Psoas muscle (tissue), 8 donors: ENCODE results near the gene OR10R2. TPM values are rescaled to one million over a fixed set of nuclear protein-coding genes. Genes with fewer than 3 reads are reported as not detected.

ENCODE experiments used
- ATAC-seq, 4 donors: fragments of 200-7000 bp; cut with Tn5 transposase; one replicate each; pipeline ENCODE4 v1.9.1; 2020; ENCODE audit warnings: moderate library complexity in 3 of 4, mild to moderate bottlenecking in 2 of 4
- DNase-seq, 2 donors: peaks; one replicate each; pipeline ENCODE4 v3.0.0-alpha.2; 2020
- H3K27ac ChIP-seq: fragments of 200-600 bp; one replicate; pipeline ENCODE4 v1.8.0; 2022
- H3K27me3 ChIP-seq, 3 donors: fragments of 200-600 bp in 1 of 3; one replicate each; pipeline versions ENCODE4 v1.6.1 to v1.8.0; 2013 to 2022; ENCODE audit warnings: low read length in 2 of 3, mild to moderate bottlenecking in 2 of 3, moderate library complexity in 1 of 3; ENCODE audit not compliant: insufficient read depth in 3 of 3
- H3K36me3 ChIP-seq, 2 donors: fragments of 200-600 bp in 1 of 2; one replicate each; pipeline versions ENCODE4 v1.6.1 to v1.8.0; 2013 to 2022; ENCODE audit warnings: low read depth in 1 of 2, mild to moderate bottlenecking in 1 of 2, moderate library complexity in 1 of 2; ENCODE audit not compliant: insufficient read depth in 1 of 2
- H3K4me1 ChIP-seq: fragments of 200-600 bp; one replicate; pipeline ENCODE4 v1.8.0; 2022
- H3K4me3 ChIP-seq: fragments of 200-600 bp; one replicate; pipeline ENCODE4 v1.8.0; 2022; ENCODE audit warnings: mild to moderate bottlenecking
- H3K9me3 ChIP-seq: fragments of 200-600 bp; one replicate; pipeline ENCODE4 v1.8.0; 2022
- CTCF ChIP-seq: fragments of 200-600 bp; IDR thresholded peaks from one replicate; pipeline ENCODE4 v1.8.0; 2022; ENCODE audit warnings: antibody characterized with exemption
- WGBS, 3 donors: extraction: QIAGEN DNeasy Blood & Tissue Kit; methylation state at CpG; one replicate each; pipeline versions ENCODE4 v1.1.6 to v1.1.7; 2013; 5-methylcytosine and 5-hydroxymethylcytosine counted together
- intact Hi-C, 2 donors: fragments of 100-400 bp; cut with DNase I; formaldehyde crosslinking; loops; one replicate each; pipeline versions ENCODE4 v1.11.0 to v1.14.2; 2022
- polyA plus RNA-seq, 3 donors: library from polyadenylated mRNA; stranded (reverse); fragments of 200-250 nt; gene quantifications; one replicate each; pipeline ENCODE4 v1.2.3, GENCODE V29; 2013
- total RNA-seq, 4 donors: library from RNA; stranded (reverse); fragmentation: NEBNext Ultra II Directional in 2 of 4; extraction: Animal tissue kit (Norgen Biotek cat#: 25700) in 2 of 4; gene quantifications; one replicate each; pipeline versions ENCODE4 v1.2.1 to v1.2.4, GENCODE V29; 2021 to 2023
- donor health status: healthy with polysubstance abuse.
- donor health status: DM: no; HTN: no; CAD: no; lungs with moderate emphysema.
- donor health status: Bipolar disorder and iron deficiency.
- donor health status: healthy.
- donor health status: DM: yes; HTN: yes; CAD: no.
- donor health status: DM: no; HTN: no; CAD: no.
- donor health status: DM: no; HTN: no; CAD: no.
- donor health status: DM: yes; HTN: yes; CAD: no.

Gene OR10R2
- total and polyA plus RNA-seq, 7 donors, result not detected

- Histone ChIP-seq H3K27ac (no peak overlapping the region), H3K4me3 (no peak overlapping the region), H3K4me1 (no peaks in the 10 kb centered on the region), H3K9me3 (no peaks in the 10 kb centered on the region), H3K36me3 (no peaks in the 10 kb centered on the region), H3K27me3 (no peaks in the 10 kb centered on the region)
- TF ChIP-seq CTCF, result no peak
- WGBS, 3 donors, result 48 to 58% (median 54%) methylated on average over 2 of the region's 2 CpGs
- intact Hi-C loops, result no loop called here
- ATAC-seq (no peak), DNase-seq (no peak)
These were observed 13.4 kb downstream of the OR10R2 start for GRCh38 chr1:158485455-158485854.

GRCh38 chr1:158491316-158491715 lies 19.3 kb downstream of the OR10R2 start:
- no peak for TF ChIP-seq CTCF
- Histone ChIP-seq H3K36me3 (no peaks in the 10 kb centered on the region), H3K4me1 (no peaks in the 10 kb centered on the region), H3K27ac (no peak overlapping the region), H3K27me3 (no peaks in the 10 kb centered on the region), H3K4me3 (no peak overlapping the region), H3K9me3 (no peaks in the 10 kb centered on the region)
- WGBS, 3 donors, result 40 to 60% (median 53%) methylated on average over 3 of the region's 3 CpGs
- ATAC-seq, result no peak
- no peak for DNase-seq
- intact Hi-C loops, result no loop called here

DNA sequence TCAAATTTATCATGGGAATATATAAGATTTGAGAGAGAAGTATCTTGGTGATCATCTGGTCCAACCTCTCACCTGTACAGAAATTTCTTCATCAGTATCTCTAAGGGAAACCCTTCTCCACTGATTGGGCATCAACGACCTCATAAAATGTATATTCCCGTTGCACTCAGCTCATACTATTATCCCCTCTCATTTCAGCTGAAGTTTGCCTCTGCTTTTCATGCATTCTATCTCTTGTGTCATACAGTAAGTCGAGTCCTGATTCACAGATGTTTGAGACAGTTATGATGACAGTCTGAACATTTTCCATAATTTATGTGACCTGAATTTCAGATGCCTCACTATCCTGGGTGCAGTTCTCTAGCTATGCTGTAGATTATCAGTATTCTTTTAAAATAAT lies 21.0 kb downstream of the OR10R2 start:
- H3K4me1 ChIP-seq, result no peaks in the 10 kb centered on the region
- no peak for TF ChIP-seq CTCF
- 60 to 63% (median 60%) methylated on average over 3 of the region's 3 CpGs for WGBS, 3 donors
- intact Hi-C loops, result no loop called here
- H3K36me3 ChIP-seq, result no peaks in the 10 kb centered on the region
- no peak overlapping the region for H3K27ac ChIP-seq
- no peaks in the 10 kb centered on the region for H3K9me3 ChIP-seq
- no peak overlapping the region for H3K4me3 ChIP-seq
- no peaks in the 10 kb centered on the region for H3K27me3 ChIP-seq
- no peak for ATAC-seq
- no peak for DNase-seq

GRCh38 chr1:158494796-158495195 lies 22.8 kb downstream of the OR10R2 start:
- Histone ChIP-seq H3K4me1 (no peaks in the 10 kb centered on the region), H3K27me3 (no peaks in the 10 kb centered on the region), H3K27ac (no peak overlapping the region), H3K9me3 (no peaks in the 10 kb centered on the region), H3K4me3 (no peak overlapping the region), H3K36me3 (no peaks in the 10 kb centered on the region)
- DNase-seq (no peak), ATAC-seq (no peak)
- WGBS, 3 donors, result 0 to 22% (median 15%) methylated on average over 2 of the region's 2 CpGs
- TF ChIP-seq CTCF, result no peak
- intact Hi-C loops, result no loop called here

DNA sequence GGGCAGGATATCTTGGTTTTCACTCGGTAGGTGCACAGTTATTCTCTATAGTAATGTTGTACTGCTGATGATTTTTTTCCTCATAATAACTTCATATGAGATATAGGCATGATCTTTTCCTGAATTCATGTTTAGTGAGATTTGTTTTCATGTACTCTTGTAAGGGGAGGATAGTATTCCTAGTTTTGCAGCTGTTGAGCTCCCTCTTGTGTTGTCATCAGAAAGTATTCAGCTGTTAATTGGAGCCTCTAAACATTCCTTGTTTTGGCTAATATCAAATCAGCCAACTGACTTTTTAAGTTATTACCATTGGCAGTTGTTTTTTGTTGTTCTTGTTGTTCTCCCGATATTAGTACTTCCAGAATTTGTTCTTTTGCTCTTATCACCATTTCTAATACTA lies 24.4 kb downstream of the OR10R2 start:
- 18 to 30% (median 19%) methylated on average over 2 of the region's 2 CpGs for whole genome bisulfite sequencing, 3 donors
- H3K4me3 ChIP-seq, result no peak overlapping the region
- H3K4me1 ChIP-seq, result no peaks in the 10 kb centered on the region
- no peak for TF ChIP-seq CTCF
- no peaks in the 10 kb centered on the region for H3K27me3 ChIP-seq
- ATAC-seq (no peak), DNase-seq (no peak)
- H3K27ac ChIP-seq, result no peak overlapping the region
- H3K36me3 ChIP-seq, result no peaks in the 10 kb centered on the region
- no peaks in the 10 kb centered on the region for H3K9me3 ChIP-seq
- intact Hi-C loops, result no loop called here
